HG02970 (cell line): Measurements from ENCODE around the gene LY6G6D.
"Not testable (repeated sequence)": the region's sequence is repeated elsewhere in the genome, so short reads cannot be mapped to it uniquely, and the experiment has no call there.

Source experiments
- ATAC-seq: cut with Tn5 transposase; IDR thresholded peaks from one replicate; pipeline ENCODE4 v1.9.1; 2021; ENCODE audit warnings: mild to moderate bottlenecking, moderate library complexity, moderate number of reproducible peaks; ENCODE audit not compliant: unreplicated experiment, low FRiP score

LY6G6D gene

DNA sequence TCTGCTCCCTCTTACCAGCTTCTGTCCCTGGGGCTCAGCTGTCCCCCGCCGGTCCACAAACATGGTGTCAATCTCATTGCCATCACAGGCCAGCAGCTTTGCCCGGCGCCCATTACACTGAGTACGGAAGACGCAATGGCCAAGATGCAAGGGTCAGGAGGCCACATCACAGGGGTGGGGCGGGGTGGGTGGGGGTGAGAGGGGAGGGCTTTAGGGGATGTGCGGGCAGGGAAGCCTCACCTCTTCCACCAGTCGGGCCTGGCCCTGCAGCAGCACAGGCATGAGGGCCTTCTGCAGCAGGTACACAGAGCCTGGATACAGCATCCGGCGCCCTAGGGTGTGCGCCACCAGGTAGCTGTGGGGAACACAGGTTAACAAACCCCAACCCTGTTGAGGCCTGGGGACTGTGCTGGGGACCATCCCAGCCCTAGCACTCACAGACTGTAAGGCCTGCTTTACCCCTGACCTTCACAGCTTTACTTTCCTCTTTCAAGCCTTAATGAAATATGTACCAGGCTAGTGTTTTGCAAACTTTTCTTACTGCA lies 23.5 kb upstream of the LY6G6D start:
- no peak for ATAC-seq

DNA sequence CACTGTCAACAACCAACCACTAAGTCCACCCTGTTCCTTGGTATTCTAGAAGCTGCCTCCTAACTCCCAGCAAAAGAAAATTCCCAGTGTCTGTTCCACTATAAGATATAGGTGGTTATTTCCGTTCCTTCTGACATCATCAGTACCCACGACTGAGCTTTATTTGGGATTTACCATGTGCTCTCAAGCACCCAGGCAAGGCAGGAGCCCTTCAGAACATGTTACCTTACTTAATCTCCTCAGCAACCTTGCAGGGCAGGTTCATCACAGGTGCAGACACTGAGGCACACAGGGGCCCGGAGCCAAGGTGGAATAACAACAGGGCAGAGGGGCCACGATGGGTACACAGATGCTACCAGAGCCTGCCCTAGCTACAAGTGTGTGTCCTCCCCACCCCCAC lies 22.8 kb upstream of the LY6G6D start:
- no peak for ATAC-seq

DNA sequence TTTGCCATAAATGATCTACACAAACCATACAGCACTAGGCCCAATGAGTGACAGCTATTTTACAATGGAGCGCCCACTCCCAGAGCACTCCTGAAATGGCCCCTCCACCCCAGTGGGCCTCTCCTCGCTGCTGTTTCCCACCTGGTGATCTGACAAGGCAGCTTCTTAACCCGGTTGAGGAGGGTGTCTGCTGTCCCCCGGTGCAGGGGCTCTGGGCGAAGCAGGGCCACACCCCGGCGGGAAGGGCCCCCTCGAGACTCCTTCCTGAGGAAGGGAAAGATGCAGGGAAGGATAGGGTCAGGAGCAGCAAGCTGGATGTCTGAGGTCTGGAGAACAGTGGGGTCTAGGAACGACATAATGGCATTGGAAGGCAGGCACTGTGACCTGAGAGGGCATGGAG lies 22.3 kb upstream of the LY6G6D start:
- no peak for ATAC-seq

DNA sequence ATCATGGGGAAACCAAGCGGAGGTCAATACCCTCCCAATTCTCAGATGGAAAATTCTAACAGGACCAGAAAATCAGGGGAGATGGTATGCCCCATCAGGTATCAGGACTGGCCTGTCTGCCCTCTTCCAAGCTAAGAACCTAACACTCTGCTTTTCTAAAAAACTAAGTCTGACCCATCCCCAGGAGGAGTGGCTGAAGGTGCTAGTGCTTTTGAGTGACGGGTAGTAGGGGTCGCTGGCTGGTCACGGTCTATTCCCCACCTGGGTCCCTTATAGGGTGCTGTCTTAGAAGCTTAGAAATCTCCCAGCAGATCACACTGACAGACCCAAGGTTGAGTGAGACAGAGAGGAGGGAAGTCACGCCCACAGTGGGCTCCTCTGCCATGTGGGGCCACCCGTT lies 21.6 kb upstream of the LY6G6D start:
- ATAC-seq, result no peak

DNA sequence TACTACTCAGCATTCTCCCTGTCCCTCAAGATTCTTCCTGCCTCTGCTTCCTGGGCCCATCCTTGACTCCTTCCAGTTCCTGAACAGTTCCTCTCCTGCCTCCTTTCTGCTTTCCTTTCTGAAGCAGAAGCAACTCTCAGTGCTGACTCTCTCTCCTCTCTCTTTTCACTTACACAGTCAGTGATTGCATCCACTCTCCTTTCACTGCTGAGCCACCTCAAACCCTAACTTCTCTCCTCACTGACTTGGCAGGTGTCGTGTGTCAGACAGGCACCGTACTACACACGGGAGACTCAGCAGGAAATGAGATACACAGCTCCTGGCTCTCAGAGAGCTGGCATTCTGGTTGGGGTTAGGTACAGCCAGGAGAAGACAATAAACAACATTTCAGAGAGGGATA lies 17.6 kb upstream of the LY6G6D start:
- ATAC-seq, result no peak

DNA sequence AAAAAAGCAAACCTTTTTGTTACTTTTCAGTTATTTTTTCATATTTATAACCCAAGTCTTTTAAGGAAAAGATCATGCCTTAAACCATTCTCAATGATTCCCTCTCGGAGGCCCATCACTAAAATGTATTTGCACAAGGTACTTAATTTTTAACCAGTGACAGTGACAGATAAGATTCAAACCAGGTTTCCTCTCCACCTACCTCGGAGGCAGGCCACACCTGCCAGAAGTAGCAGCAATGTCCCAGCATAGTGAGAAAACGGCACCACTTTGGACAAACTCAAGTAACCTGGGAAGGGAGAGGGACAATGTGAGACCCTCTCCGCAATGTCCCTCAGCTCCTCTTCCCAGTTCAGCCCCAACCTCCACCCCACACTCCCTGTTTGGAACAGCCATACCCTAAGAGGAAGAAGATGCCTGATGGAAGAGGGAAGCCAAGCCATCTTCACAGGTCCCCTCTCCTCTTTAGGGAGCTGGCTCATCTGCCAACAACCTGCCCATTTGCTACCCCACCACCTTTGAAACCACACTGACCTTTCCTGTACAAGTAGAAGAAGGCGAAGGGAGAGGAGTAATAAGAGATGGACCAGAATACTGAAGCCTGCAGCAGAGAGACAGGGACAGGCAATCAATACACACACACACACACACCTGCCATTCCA lies 14.3 kb upstream of the LY6G6D start:
- no peak for ATAC-seq

DNA sequence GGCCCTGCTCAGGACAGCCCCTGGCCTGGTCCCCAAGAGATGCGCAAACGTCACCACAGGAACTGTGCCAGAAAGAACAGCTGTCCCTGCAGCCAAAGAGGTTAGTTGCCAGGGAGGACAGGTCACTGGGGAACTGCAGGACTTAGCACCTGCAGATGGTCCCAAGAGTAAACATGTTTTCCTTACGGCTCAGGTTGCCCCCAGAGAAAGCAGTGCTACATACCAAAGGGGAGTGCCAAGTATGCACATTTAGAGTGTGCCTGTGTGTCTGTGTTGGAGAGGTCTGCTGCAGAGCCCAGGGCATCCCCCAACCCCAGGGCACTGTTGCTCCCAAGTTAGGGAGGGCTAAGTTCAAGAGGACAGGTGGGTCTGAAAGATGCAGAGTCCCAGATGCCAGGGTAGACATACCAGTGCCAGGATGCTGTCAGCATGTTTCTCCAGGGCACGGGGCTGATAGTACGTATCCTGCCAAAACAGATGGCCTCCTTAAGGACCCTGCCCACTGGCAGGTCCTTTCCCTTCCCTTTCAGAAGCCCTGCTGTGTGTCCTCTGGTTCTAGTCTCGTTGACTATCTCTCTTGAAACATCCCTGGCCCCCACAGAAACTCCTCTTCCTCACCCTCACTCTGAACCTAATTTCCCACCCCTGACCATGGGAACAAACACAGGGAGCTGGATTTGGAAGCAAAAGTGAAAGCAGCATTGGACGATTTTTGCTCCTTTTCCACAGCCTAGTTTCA lies 13.3 kb upstream of the LY6G6D start:
- no peak for ATAC-seq

DNA sequence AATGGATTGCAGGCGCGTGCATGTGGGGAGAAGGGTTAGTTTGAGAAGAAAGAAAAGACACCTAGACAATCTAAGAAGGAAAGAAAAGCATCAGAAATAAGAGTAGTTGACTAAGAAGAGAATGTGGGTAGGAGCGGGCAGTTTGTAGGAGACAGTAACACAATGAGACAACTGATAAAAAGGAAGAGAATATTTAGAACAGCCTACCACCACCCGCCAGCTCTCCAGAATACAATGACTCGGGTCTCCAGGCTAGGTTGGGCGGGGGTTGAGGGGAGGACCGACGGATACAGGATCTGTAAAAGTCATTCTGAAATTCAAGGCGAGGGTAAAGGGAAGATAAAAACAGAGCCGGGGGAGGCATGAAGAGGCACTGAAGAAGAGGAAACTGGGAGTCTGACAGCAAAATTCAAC lies 12.7 kb upstream of the LY6G6D start:
- ATAC-seq, result no peak

DNA sequence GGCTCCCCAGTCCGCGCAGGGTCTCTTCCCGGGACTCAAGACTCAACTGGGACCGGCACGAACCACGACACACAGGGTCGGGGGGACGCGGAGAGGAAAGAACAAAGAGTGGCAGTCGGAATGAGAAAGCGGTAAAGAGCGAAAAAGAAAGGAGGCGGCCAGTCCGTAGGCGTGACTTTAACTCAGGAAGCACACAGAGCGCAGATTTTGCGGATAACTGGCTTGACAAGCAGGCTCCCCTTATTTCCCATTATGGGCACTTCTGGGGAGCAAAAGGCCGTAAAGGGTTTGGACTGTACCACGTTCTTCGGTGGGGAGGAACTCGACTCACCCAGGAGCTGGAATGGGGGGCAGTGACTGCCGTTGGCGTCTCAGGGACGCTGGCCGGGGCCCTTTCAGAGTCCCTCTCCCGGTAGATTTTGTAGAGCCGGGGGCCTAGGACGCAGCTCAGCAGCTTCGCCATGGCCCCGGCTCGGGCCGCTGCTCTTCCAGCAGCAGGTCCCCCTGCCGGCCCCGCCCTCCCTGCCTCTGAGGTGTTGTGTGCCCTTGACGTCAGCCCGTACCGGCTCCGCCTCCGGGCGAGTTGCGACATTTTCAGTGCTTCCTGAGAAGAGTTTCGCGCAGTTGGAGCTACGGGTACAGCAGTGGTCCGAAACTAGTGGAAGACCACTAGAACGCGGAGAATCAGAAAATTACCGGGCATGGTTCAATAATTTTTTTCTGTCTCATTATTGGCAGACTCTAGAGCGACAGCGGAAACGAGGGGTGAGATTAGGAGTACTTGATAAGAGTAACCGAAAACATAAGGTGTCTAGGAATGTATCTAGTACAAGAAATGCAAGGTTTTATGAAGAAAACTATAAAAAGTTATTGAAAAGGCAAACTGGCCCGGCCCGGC lies 12.1 kb upstream of the LY6G6D start, which contains the start of gene ABHD16A:
ABHD16A (minus strand) TSS at position 506 of the 898 bp plus-strand sequence; CDS start at position 463, 43 bp downstream.
- ATAC-seq, result peak; percentile 93

DNA sequence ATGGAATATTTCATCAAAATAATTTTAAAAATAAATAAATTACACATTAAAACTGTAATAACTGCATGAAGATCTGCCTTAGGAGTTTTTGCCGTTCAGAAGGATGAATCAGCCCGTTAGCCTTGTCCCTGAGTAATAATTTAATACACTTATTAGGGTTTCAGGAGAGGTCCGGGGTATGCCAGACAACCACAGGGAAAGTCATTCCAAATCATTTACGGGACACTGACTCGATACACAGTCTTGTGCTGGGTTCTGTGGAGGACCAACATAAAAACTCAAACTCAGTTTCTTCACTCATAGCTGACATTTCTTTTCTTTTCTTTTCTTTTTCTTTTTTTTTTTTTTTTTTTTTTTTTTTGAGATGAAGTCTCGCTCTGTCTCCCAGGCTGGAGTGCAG lies 9.2 kb upstream of the LY6G6D start:
- ATAC-seq, result no peak

DNA sequence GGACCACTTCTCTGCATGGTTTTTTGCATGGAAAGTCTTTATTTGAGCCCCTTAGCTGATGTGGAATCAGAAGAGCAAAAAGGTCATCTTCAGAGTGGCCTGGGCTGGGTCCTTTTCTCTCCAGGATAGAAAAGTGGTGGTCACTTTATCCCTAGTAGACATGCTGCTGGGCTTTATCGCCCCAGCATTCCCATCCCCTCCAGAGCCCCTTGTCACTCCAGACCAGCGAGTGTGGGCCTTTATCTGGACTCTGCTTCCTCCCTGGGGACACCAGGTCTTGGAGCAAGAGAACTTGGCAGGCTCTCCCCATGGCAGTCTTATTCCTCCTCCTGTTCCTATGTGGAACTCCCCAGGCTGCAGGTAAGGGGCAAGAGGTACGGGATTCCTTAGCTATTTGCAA lies 8.5 kb upstream of the LY6G6D start, which contains the start of gene LY6G6F:
LY6G6F (plus strand) TSS at position 268 of the 400 bp plus-strand sequence; CDS start at position 309, 41 bp downstream.
- no peak for ATAC-seq

DNA sequence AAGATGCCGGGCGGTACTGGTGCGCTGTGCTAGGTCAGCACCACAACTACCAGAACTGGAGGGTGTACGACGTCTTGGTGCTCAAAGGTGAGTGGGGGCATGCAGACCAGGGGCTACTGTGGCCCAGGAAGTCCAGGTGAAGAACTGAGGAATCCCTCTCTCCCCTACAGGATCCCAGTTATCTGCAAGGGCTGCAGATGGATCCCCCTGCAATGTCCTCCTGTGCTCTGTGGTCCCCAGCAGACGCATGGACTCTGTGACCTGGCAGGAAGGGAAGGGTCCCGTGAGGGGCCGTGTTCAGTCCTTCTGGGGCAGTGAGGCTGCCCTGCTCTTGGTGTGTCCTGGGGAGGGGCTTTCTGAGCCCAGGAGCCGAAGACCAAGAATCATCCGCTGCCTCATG lies 7.4 kb upstream of the LY6G6D start:
- no peak for ATAC-seq

DNA sequence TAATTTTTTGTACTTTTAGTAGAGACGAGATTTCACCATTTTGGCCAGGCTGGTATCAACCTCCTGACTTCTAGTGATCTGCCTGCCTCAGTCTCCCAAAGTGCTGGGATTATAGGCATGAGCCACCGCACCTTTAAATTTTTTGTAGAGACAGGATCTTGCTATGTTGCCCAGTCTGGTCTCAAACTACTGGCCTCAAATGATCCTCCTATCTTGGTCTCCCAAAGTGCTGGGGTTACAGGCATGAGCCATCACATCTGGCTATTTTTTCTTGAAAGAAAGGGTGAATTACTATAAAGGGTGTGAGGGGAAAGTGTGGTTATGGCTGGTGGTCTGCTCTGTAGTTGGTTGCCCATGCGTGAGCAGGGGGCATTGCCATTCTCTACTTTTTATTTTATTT lies 6.9 kb upstream of the LY6G6D start:
- no peak for ATAC-seq

DNA sequence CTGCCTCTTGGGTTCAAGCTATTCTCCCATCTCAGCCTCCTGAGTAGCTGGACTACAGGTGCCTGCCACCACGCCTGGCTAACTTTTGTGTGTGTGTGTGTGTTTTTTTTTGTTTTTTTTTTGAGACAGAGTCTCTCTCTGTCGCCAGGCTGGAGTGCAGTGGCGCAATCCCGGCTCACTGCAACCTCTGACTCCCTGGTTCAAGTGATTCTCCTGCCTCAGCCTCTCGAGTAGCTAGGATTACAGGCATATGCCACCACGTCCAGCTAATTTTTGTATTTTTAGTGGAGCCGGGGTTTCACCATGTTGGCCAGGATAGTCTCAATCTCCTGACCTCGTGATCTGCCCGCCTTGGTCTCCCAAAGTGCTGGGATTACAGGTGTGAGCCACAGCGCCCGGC lies 6.0 kb upstream of the LY6G6D start:
- ATAC-seq, result not testable (repeated sequence)

DNA sequence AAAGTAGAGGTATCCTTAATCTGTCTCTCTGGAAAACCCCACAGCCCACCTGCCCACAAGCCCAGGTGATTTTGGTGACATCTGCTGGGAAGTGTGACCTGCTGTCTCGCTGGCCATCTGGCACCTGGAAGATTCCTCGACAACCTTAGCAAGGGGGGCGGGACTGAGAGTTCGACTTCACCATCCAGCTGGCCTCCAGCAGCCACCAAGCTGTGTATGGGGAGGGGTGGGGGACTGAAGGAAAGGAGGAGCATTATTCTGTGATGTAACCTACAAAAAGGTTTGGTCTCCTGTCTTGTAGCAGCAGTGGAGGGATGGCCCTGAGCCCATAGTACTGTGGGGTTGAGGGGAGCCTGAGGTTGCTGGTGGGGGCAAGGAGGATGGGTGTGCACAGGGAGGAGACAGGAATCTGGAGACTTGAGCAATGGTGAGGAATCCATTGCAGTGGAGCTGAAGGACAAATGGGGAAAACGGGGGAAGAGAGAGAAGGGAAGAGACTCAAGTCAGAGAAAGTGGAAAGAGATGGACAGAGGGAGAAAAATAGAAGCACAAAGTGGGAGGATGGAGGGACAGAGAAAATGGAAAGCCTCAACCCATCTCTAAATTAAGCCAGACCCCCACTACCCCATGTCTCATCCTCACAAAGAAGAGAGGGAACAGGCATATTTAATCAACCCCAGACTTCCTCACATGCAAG lies 4.5 kb upstream of the LY6G6D start:
- no peak for ATAC-seq

DNA sequence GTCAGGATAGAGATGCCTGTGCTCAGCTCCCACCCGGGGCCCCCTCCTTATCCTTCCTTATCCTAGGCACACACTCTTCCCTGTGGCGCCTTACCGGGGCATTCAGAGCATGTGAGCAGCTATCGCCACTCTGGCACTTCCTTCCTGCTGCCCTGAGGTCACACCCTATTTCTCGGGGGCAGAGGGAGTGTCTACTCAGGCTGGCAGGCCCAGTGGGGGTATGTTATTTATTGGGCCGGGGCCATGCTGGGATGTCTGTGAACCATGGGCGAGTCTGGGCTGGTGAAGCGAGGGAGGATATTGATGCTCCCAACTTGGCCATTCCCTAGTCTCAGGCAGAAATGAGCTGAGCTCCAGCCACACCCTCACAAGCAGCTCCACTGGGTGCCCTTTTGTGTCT lies 3.9 kb upstream of the LY6G6D start:
- ATAC-seq, result no peak

DNA sequence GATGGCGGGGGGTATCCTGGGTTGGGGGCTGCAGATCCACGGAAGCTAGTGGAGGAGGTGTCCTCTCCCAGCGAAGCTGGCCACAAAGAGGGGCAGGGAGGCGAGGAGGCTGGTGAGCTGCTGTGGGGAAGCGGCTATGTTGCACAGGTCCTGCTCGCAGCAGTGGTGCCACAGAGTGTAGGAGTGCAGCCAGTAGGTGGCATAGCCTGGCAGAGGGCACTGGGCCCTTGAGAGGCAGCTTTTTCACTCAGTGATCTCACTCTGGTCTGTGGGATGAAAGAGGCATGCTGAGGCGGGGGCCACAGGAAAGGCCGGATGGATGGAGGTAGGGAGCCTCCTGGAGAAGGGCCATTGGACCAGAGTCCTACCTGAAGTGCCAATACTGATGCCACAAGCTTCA lies 2.9 kb upstream of the LY6G6D start:
- ATAC-seq, result no peak

DNA sequence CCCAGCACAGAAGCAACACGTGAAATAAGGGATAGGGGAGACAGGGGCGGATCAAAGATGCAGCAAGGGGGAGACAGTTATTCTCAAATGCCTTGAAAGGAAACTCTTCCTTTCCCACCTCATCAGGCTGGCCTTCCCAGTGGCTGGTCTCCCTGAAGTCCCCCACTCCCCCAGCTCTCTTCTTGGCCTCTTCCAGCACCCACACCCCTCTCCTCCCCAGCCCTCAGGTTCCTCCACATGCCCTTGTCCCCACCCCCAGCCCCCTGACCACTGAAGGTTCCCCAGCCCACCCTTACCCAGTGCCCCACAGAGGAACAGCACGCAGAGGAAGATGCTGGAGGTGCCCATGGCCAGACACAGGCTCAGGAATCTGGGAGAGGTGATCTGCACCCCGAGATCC lies 1.7 kb upstream of the LY6G6D start:
- no peak for ATAC-seq

DNA sequence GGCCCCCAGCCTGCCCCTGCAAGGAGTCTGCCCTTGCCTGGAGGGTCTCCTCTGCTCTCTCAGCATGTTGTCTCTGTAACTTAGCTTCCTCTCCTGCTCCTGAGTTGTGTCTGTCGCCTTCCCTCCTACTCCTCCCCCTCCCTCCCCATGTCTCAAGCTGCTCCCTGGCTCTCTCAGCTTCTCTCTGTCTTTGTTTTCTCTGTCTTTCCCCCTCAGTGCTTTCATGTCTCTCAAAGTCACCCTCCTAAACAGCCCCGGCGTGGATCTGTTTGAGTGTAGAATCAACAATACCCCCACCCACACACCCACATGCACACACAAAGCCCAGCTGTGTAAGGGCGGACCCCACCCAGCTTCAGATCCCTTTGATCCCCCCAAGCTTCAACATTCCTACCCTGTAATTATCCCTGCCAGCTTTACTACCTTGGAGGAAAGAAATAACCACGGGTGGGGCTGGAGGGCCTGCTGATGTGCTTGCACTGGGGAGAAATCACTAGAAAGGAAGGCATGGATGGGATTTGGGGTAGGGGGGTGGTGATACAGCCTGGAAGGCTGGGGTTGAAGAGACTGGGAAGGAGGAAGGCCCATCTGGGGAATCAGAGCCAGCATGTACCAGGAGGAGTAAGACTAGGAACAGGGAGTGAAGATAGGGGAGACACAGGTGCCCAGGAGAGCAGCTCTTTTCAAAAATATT lies 1.0 kb upstream of the LY6G6D start:
- no peak for ATAC-seq
